Endometrial microvascular endothelial cells (primary cell): ENCODE results near the gene DYRK4. TPM values are rescaled to one million over a fixed set of nuclear protein-coding genes. Genes with fewer than 3 reads are reported as not detected.
"Not testable (repeated sequence)": the region's sequence is repeated elsewhere in the genome, so short reads cannot be mapped to it uniquely, and the experiment has no call there.

Experiments
- in situ Hi-C: cut with HindIII; loops from 2 replicates; pipeline ENCODE4 v1.10.0; 2017; ENCODE audit warnings: low sequenced_read_pairs, low pct_unique_long_range_greater_than_20kb; ENCODE audit errors: inconsistent ontology term
- total RNA-seq: library from RNA; depleted of rRNA; stranded (reverse); fragments of >200 nt; gene quantifications from one replicate; pipeline ENCODE4 v1.2.3, GENCODE V29; 2015; ENCODE audit errors: inconsistent ontology term

Gene DYRK4, protein sequence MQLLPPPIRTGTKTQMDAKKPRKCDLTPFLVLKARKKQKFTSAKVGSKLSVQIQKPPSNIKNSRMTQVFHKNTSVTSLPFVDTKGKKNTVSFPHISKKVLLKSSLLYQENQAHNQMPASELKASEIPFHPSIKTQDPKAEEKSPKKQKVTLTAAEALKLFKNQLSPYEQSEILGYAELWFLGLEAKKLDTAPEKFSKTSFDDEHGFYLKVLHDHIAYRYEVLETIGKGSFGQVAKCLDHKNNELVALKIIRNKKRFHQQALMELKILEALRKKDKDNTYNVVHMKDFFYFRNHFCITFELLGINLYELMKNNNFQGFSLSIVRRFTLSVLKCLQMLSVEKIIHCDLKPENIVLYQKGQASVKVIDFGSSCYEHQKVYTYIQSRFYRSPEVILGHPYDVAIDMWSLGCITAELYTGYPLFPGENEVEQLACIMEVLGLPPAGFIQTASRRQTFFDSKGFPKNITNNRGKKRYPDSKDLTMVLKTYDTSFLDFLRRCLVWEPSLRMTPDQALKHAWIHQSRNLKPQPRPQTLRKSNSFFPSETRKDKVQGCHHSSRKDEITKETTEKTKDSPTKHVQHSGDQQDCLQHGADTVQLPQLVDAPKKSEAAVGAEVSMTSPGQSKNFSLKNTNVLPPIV
- 25.2 TPM for total RNA-seq

DNA sequence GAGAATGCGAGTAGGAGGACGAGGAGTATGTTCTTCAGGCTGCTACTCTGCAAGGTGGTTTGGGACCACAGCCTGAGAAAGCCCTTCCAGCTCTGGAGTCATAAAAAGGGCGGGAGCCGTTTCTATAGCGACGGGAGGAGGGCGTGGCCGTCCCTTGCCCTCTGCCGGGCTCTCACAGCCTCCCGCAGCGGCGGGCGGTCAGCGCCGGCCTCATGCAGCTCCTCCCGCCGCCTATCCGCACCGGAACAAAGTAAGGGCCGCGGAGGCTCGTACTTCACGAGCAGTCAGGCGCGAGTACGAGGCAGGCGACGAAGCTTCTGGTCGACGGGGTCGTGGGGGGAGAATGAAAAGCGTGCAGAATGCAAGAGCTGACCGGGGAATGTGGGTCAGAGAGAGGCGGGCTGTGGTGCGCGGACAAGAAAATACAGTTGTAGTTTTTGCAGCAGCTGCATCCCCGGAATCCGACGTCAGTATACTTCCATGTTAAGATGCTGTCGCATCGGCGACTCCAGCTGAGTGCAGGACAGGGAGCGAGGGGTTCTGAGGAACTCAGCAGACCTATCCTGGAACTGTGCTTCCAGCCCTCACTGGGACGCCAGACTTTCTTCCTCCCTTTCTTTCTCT is at the start of gene DYRK4:
Gene DYRK4 (plus strand): TSS at position 175 of the 624 bp plus-strand sequence. CDS start 38 bp downstream, at position 213.
- in situ Hi-C loops, result no loop called here

DNA sequence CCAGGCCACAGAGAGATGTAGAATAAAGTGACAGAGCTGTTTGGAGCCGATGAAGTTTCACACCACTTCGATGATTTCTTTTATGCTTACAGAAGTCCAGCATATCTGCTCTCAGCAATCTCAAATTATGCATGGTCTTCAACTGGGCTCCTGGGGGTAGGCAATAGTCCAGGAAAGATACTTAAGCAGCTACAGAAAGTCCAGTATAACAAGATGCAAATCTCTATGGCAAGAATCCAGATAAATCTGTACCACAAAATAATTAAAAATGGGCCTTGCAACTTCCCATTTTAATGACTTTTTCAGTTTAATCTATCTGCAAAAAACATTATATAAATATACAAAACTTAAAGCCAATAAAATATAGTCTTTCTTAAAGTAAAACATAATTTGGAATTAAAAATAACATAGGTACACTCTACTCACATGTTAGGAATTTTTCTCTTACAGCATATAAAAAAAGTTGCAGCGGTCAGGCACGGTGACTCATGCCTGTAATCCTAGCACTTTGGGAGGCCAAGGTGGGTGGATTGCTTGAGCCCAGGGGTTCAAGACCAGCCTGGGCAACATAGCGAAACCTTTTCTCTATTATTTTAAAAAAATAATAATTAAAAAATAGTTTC is 43.8 kb upstream of the DYRK4 start:
- in situ Hi-C loops, result no loop called here

DNA sequence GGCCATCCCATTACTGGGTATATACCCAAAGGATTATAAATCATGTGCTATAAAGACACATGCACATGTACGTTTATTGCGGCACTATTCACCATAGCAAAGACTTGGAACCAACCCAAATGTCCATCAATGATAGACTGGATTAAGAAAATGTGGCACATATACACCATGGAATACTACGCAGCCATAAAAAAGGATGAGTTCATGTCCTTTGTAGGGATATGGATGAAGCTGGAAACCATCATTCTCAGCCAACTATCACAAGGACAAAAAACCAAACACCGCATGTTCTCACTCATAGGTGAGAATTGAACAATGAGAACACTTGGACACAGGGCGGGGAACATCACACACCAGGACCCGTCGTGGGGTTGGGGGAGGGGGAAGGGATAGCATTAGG is 38.6 kb upstream of the DYRK4 start:
- in situ Hi-C loops, result not testable (repeated sequence)

DNA sequence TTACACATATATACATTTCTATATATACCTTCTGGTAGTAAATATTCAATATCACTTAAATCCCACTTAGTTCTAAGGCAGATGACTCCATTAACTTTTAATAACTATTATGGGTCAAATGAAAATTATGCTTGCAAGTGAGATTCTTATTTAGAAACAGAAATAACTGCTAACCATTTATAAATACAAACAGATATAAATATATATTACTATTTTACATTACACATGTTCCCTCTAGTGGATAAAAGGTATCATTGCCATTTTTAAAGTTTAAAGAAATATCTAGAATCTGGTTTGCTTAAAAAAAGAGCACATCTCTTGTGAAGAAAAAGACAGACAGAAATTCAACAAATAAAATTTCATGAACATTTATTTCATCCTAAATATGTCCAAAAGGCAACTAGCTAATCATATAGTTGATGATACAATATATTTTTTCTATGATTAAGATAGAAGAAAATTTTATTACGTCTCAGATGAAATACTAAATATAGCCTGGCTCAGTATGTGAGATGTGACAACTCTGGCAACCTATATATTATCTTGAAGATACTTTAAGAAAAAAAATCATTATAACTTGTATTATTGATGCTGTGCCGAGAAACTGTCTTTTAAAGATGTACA is 35.0 kb upstream of the DYRK4 start:
- in situ Hi-C loops, result no loop called here

DNA sequence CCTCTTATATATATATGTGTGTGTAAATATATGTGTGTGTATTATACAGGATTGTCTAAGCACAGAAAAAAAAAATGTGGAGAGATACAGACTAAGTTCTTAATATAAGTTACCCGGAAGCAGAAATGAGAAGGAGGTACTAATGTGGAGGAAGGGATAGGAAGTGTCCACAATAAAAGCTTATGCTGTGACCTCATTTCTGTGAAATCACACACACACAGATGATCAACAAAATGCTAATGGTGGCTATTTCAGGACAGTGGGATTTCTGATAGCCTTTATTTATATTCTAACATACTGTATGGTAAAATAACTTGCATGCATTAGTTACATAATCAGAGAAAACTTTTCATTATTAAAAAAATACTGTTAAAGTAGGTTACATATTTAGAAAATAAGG is 31.8 kb upstream of the DYRK4 start:
- in situ Hi-C loops, result no loop called here

DNA sequence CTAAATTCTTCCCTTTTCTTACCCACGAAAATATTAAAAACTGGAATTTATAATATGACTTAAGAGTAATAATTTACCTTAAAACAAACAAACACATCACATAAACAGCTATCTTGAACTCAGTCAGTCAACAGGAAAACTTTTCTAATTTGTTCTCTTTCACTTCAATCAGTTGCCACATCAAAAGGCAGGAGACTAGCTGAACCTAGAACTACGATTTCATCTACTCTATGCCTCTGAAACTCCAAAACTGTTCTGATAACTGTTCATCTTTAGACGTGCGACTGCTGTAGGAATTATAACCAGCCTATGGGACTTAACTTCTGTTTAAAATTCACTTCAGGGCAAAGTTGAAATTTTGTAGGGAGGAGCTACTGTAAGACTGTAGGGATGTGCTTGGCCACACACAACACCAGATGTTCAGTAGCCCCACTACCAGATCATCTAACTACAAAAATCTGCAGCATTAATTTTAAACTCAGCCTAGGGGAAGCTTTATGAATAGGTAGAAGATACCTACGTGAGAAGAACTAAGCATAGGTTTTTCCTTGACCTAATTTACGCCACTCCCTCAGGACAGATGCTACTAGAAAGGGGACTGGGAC is 30.9 kb upstream of the DYRK4 start:
- in situ Hi-C loops, result no loop called here

DNA sequence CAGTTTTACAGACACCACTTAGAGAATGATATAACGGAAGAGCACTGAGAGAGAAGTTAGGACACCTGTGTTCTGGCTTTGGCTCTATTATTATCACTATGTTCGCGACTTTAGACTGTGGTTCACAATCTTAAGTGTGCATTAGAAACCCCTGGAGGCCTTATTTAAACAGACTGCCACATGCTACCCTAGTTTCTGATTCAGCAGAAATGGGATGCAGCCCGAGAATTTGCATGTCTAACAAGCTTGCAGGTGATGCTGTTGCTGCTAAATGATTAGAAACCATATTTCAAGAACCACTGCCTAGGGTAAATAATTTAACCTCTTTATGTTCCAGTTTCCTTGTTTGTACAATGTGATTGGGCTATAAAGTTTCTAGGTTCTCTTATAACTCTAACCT is 26.9 kb upstream of the DYRK4 start:
- in situ Hi-C loops, result no loop called here

DNA sequence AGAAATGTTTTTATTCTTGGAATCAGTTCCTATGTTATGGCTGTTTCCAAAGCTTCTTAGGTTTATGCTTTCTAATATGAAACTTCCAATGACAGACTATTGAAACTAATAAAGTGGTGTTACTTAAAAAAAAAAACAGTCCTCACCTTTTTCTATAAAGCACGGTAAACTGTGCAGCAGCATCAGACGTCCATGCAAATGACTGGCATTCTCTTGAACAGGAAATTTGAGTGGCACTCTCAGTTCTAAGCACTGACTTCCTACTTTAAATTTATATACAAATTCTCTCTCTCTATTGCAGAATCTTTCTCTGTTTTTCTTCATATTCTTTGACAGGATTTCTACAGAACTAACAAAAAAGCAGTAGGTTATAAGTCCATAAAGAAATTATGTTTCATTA is 26.1 kb upstream of the DYRK4 start:
- in situ Hi-C loops, result no loop called here

DNA sequence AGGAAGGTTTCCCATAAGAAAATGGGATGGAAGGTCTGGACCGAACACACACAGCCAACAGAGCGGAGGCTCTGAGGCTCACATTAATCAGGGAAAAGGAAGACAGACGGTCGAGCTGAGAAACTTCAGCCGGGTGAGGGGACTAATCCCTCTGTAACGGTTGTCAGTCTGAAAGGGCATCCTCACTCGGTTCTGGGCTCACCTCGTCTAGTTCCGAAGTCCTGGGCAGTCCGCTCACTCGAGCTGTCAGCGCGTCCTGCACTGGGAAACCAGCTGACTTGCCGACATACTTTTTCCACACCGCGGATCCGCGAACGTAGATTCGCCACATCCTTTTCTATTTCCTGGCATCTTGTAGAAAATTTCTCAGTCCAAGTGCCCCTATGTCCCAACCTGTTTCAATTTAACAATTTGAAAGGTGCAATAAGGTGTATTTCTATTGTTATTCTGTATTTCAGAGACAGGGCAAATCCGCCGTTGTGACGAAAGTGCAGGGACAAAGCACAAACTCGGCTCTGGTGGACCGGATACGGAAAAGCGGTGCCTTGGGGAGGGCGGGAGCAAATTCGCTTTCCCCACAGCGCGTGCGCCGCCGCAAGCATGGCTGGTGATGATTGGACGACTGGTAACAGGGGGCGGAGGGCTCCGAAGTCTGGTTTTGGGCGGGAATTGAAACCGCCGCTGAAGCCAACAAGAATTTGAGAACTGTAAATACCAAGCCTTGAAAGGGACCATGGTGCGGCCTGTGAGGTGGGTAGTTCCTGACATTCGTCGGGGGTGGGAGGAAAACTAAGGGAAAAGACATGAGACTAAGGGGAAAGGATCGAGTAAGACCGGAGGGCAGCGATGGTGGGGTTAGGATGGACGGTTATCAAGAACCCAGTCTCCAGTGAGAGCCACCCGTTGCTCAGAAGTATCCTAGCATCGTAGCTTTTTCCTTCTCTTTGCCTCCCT is 23.5 kb upstream of the DYRK4 start, which contains the start of gene RAD51AP1:
Gene RAD51AP1 (plus strand): TSS at position 684 of the 954 bp plus-strand sequence. CDS start 50 bp downstream, at position 734.
- in situ Hi-C loops, result no loop called here

DNA sequence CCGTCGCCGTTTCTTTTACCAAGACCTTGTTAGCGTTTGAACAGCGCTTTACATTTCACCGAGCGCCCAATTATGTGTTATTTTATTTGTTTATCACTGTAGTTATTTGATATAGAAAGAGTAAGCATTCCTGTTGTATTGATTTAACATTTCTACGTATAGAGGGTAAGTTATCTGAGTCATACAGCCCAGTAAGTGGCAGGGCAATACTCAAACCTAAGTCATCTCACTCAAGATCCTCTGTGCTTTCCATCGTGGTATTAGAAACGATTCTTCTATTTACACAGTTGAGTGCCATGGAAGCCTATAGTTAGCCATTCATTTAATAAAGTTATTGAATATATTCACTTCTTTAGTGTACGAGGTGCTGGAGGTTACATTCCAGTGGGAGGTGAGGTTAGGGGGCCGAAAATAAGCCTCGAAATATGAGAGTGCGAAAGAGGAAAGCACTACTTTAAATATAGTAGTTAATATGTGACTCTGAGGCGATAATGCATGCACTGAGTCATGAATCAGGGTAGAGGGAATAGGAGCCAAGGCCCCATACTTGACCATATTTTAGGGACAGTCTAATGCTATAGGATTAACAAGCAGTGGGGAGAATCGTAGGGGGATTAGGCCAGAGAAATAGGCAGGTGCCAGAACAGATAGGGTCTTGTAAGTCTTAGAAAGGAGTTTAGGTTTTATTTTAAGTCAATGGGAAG is 22.7 kb upstream of the DYRK4 start:
- in situ Hi-C loops, result no loop called here

DNA sequence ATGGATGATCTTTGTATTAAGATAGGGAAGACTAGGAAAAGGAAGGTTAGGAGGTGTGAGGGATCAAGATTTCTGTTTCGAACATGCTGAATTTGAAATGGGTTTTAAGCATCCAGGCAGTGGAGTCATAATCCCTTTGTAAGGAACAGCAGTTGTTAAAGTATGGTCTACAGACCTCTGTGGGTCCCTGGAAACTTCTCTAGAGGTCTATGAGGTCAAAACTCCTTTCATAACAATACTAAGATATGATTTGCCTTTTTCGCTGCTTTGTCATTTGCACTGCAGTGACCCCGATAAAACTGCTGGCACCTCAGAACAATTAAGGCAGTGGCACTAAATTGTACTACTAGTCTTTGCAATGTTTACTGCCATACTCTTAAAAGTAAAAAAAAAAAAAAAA is 21.8 kb upstream of the DYRK4 start:
- in situ Hi-C loops, result no loop called here

DNA sequence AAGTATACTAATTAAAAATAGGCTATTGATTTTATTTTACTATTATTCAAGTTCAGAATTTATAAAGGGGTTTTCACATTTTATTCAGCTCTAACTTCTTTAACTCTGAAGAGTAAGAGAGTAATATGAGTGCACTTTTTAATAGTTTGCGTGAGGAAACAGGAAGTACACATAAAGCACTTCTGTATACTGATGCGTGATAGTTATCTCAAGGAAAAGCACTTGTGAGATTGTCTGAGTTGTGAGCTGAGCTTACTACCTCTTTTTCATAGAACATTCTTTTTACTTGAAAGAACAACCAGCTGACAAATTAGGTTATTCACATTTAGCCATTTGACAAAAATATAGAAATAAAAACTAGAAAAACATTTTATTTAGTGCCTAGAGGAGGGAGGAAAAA is 21.4 kb upstream of the DYRK4 start:
- in situ Hi-C loops, result no loop called here

DNA sequence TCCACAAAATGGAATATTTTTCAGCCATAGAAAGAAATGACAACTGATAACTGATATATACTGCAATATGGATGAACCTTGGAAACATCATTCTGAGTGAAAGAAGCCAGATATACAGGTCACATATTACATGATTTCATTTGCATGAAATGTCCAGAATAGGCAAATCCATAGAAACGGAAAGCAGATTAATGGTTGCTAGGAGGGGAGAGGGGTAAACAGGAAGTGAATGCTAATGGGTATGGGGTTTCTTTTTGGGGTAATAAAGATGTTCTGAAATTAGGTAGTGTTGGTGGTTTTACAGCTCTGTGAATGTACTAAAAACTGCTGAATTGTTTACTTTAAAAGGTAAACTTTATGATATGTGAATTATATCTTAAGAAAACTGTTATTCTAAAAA is 16.8 kb upstream of the DYRK4 start:
- in situ Hi-C loops, result no loop called here

DNA sequence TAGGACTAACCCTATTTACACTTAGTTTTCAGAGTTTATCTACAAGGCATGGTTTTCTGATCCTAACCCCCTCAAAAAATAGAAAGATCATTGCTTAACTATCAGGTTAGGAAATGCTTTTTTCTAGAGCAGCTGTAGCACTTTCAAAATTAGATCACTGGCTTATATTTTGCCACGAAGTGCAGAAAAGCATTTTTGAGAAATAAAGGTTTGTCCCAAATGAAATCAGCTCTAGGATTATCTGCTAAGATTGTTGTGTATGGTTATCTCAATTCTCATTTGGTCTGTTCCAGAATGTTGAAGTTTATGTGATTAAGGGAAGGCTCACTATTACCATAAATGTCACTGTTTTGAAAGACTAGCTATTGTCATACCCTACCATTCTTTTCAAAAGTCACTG is 9.8 kb upstream of the DYRK4 start:
- in situ Hi-C loops, result no loop called here

DNA sequence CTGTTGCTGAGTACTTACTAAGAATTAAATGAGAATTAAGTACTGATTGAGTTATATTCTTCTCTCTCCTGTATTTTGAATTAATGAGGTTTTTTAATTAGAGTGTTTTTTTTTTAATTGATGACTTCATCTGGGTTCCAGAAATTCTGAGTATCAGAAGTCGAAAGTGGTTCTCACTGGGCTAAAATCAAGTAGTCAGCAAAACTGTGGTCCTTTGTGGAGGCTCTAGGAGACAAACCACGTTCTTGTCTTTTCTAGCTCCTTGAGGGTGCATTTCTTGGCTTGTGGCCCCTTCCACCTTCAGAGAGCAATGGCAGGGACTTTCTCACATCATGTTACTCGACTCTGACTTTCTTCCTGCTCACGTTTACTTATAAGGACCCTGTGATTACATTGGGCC is 8.1 kb upstream of the DYRK4 start:
- in situ Hi-C loops, result no loop called here

DNA sequence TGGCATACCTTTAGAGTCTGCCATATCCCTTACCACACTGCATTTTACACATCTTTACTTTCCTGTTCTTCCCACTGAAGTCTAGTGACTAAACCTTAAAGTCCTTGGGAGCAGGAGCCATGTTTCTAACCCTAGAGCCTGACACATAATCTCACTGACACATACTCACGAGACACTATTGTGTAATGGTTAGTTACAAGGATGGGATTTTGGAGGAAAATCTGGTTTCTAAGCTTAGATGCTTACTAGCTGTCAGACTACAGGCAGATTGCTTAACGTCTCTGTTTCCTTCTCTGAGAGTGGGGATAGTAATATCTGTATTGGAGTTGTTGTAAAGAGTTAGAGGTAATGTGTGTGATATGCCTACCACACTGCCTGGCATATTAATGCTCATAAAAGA is 6.2 kb upstream of the DYRK4 start:
- in situ Hi-C loops, result no loop called here
